ENCODE data around the gene PRKCQ.
A peak's percentile ranks its signal among the peaks of the same experiment; 100 is the strongest.

The PRKCQ gene

DNA sequence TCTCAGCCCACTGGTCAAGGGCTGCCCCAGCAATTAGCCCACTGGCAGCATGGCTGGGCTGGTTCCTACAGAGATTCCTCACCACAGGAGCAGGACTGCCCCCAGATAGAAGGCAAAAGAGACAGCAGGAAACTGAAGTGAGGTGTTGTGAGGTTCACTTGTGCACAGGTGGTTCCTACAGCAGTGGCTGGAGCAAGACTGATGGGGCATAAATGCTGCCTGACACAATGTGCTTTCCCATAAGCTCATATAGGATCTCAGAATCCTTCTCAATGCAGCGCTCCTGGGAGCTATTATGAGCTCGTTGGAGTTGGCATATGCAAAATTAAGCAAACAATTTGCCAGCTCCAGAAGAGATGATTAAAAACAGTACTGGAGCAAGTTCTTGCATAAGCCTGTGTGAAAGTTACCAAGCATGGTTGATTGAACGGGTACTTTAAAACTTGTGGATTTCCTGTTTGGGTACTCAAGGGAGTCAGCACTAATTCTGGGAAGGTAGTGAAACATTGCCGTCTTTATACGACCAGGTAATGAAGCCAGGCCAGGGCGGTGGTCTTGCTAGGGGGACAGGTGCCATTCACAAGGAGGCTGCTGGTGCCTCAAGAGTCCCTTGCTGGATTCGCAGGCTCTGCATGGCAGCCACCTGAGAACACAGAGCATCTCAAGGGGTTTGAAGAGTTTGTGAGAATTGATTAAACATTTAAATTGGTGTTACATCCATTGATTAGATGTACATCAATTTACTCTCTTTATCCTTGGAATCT is 20.3 kb upstream of the PRKCQ start:
- Histone ChIP-seq H3K4me3 (ENCODE audit: severe bottlenecking) (no peak overlapping the region), H3K27ac (ENCODE audit: poor library complexity, severe bottlenecking) (no peak overlapping the region), H3K36me3 (ENCODE audit: low read depth) (no peaks in the 10 kb centered on the region), H3K4me1 (ENCODE audit: insufficient read depth, poor library complexity, severe bottlenecking) (no peaks in the 10 kb centered on the region), H3K9me3 (ENCODE audit: severe bottlenecking) (peaks cover 2% of the 10 kb centered on the region), H3K27me3 (ENCODE audit: insufficient read depth, poor library complexity, severe bottlenecking) (peaks cover 8% of the 10 kb centered on the region)
- TF ChIP-seq, protein P1, sequence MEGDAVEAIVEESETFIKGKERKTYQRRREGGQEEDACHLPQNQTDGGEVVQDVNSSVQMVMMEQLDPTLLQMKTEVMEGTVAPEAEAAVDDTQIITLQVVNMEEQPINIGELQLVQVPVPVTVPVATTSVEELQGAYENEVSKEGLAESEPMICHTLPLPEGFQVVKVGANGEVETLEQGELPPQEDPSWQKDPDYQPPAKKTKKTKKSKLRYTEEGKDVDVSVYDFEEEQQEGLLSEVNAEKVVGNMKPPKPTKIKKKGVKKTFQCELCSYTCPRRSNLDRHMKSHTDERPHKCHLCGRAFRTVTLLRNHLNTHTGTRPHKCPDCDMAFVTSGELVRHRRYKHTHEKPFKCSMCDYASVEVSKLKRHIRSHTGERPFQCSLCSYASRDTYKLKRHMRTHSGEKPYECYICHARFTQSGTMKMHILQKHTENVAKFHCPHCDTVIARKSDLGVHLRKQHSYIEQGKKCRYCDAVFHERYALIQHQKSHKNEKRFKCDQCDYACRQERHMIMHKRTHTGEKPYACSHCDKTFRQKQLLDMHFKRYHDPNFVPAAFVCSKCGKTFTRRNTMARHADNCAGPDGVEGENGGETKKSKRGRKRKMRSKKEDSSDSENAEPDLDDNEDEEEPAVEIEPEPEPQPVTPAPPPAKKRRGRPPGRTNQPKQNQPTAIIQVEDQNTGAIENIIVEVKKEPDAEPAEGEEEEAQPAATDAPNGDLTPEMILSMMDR (IDR thresholded peaks at IDR 0.05; ENCODE audit: poor library complexity, severe bottlenecking): no peak
- ATAC-seq (ENCODE audit: low read depth): no peak
- DNase-seq (ENCODE audit: low spot score): no peak

DNA sequence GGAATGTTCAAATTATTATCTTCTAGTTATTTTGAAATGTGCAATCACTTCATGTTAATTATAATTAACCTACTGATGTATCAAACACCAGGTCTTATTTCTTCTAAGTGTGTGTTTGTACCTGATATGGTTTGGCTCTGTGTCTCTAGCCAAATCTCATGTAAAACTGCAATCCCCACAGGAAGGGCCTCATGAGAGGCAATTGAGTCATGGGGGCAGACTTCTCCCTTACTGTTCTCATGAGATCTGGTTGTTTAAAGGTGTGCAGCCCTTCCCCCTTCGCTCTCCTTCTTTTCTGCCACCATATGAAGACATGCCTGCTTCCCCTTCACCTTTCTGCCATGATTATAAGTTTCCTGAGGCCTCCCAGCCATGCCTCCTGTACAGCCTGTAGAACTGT is 18.6 kb upstream of the PRKCQ start:
- H3K36me3 ChIP-seq (ENCODE audit: low read depth): no peaks in the 10 kb centered on the region
- ATAC-seq (ENCODE audit: low read depth) (no peak), DNase-seq (ENCODE audit: low spot score) (no peak)
- TF ChIP-seq, protein P1 (IDR thresholded peaks at IDR 0.05; ENCODE audit: poor library complexity, severe bottlenecking): no peak
- H3K27me3 ChIP-seq (ENCODE audit: insufficient read depth, poor library complexity, severe bottlenecking): peaks cover 6% of the 10 kb centered on the region
- H3K9me3 ChIP-seq (ENCODE audit: severe bottlenecking): peaks cover 2% of the 10 kb centered on the region
- no peak overlapping the region for H3K27ac ChIP-seq (ENCODE audit: poor library complexity, severe bottlenecking)
- no peaks in the 10 kb centered on the region for H3K4me1 ChIP-seq (ENCODE audit: insufficient read depth, poor library complexity, severe bottlenecking)
- no peak overlapping the region for H3K4me3 ChIP-seq (ENCODE audit: severe bottlenecking)

DNA sequence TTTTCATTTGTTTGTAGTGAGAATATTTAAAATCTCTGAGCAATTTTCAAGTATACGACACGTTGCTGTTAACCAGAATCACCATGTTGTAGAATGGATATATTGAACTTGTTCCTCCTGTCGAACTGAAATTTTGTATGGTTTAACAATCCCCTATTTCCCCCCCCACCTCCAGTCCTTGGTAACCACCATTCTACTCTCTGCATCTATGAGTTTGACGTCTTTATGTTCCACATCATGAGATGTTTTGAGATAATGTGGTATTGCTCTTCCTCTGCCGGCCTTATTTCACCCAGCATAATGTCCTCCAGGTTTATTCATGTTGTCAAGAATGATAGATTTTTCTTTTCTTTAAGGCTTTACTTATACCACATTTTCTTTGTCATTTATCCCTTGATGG is 17.4 kb upstream of the PRKCQ start:
- no peak for ATAC-seq (ENCODE audit: low read depth)
- H3K9me3 ChIP-seq (ENCODE audit: severe bottlenecking): peaks cover 2% of the 10 kb centered on the region
- H3K4me3 ChIP-seq (ENCODE audit: severe bottlenecking): no peak overlapping the region
- no peak overlapping the region for H3K27ac ChIP-seq (ENCODE audit: poor library complexity, severe bottlenecking)
- TF ChIP-seq, protein P1 (IDR thresholded peaks at IDR 0.05; ENCODE audit: poor library complexity, severe bottlenecking): no peak
- H3K27me3 ChIP-seq (ENCODE audit: insufficient read depth, poor library complexity, severe bottlenecking): no peaks in the 10 kb centered on the region
- H3K36me3 ChIP-seq (ENCODE audit: low read depth): no peaks in the 10 kb centered on the region
- no peaks in the 10 kb centered on the region for H3K4me1 ChIP-seq (ENCODE audit: insufficient read depth, poor library complexity, severe bottlenecking)
- DNase-seq (ENCODE audit: low spot score): no peak

DNA sequence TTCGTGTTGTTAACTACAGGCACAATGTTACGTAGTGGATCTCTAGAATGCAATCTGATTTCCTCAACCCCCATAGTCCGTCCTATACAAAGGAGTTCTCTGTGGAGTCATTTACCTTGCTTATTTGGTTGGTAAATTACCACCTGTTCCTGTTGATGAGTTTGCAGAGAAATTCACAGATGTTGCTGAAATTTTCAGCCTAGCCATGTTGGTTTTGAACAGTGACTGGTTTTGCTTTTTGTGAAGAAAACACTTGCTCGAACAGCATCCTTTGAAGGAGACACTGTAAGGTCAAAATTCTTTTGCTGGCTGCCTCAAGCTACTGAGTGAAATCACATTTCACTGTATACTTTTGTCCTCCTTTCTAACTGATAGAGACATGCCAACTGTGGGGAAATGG is 15.4 kb upstream of the PRKCQ start:
- Histone ChIP-seq H3K27ac (ENCODE audit: poor library complexity, severe bottlenecking) (no peak overlapping the region), H3K27me3 (ENCODE audit: insufficient read depth, poor library complexity, severe bottlenecking) (no peaks in the 10 kb centered on the region), H3K4me1 (ENCODE audit: insufficient read depth, poor library complexity, severe bottlenecking) (no peaks in the 10 kb centered on the region), H3K4me3 (ENCODE audit: severe bottlenecking) (no peak overlapping the region), H3K9me3 (ENCODE audit: severe bottlenecking) (peaks cover 2% of the 10 kb centered on the region), H3K36me3 (ENCODE audit: low read depth) (no peaks in the 10 kb centered on the region)
- no peak for DNase-seq (ENCODE audit: low spot score)
- TF ChIP-seq, protein P1 (IDR thresholded peaks at IDR 0.05; ENCODE audit: poor library complexity, severe bottlenecking): no peak
- no peak for ATAC-seq (ENCODE audit: low read depth)

DNA sequence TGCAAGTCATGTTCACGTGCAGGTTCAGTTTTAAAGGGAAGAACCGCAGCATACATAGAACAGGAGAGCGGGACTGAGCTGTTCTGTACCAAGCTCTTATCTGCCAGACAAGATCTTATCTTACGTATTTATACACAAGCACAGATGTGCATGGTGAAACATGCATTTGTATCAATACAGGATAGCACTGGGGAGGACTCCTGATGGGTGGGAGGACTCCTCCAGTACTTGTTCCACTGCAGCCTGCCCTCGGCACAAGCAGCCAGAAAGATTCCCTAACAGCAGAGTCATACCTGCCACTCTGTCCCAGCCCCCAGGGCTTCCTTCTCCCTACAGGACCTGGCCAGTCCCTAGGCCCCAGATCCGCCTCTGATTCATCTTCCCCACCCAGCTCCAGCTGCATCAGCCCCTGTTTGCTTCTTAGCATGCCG is 13.2 kb upstream of the PRKCQ start:
- Histone ChIP-seq H3K4me3 (ENCODE audit: severe bottlenecking) (no peak overlapping the region), H3K27ac (ENCODE audit: poor library complexity, severe bottlenecking) (no peak overlapping the region), H3K9me3 (ENCODE audit: severe bottlenecking) (peaks cover 2% of the 10 kb centered on the region), H3K36me3 (ENCODE audit: low read depth) (no peaks in the 10 kb centered on the region), H3K27me3 (ENCODE audit: insufficient read depth, poor library complexity, severe bottlenecking) (no peaks in the 10 kb centered on the region), H3K4me1 (ENCODE audit: insufficient read depth, poor library complexity, severe bottlenecking) (no peaks in the 10 kb centered on the region)
- peak; percentile 72 for DNase-seq (ENCODE audit: low spot score)
- peak; percentile 98 for ATAC-seq (ENCODE audit: low read depth)
- TF ChIP-seq, protein P1 (IDR thresholded peaks at IDR 0.05; ENCODE audit: poor library complexity, severe bottlenecking): no peak
